Glomerular endothelial cell (primary cell): ENCODE measurements around the gene BPIFA1. TPM values are rescaled to one million over a fixed set of nuclear protein-coding genes. Genes with fewer than 3 reads are reported as not detected.

Experiments used
- total RNA-seq: library from RNA; depleted of rRNA; stranded (reverse); fragments of >200 nt; gene quantifications from 2 replicates; pipeline ENCODE4 v1.2.3, GENCODE V29; 2015

The BPIFA1 gene
- total RNA-seq, 1 donor from 2014 or later = not detected

Other genes with a start within 250 kb of the BPIFA1 start
- gene SUN5, start 231.6 kb upstream of the BPIFA1 start, total RNA-seq = not detected in 2 replicates
- not detected in 2 replicates for gene BPIFB2, start 228.3 kb upstream of the BPIFA1 start, total RNA-seq
- not detected in 2 replicates for gene BPIFB6, start 204.3 kb upstream of the BPIFA1 start, total RNA-seq
- not detected in 2 replicates for gene BPIFB3, start 182.1 kb upstream of the BPIFA1 start, total RNA-seq
- gene BPIFB4, start 156.4 kb upstream of the BPIFA1 start, total RNA-seq = not detected in 2 replicates
- gene BPIFA2, start 67.8 kb upstream of the BPIFA1 start, total RNA-seq = not detected in 2 replicates
- gene BPIFA3, start 18.6 kb upstream of the BPIFA1 start, total RNA-seq = not detected in 2 replicates
- gene BPIFB1, start 47.2 kb downstream of the BPIFA1 start, total RNA-seq = not detected in 2 replicates
- gene CDK5RAP1, start 165.5 kb downstream of the BPIFA1 start, total RNA-seq = 15.9 and 28.8 TPM in 2 replicates
- gene SNTA1, start 207.8 kb downstream of the BPIFA1 start, total RNA-seq = 10.4 and 12.4 TPM in 2 replicates